ENCODE results near the gene ME2. TPM values are rescaled to one million over a fixed set of nuclear protein-coding genes. Genes with fewer than 3 reads are reported as not detected.

The ME2 gene
- total and polyA plus RNA-seq, 7 donors, result 40.2 to 75.1 (median 60.1) TPM

GRCh38 chr18:50982086-50982801 lies 103.3 kb downstream of the ME2 start:
- Histone ChIP-seq H3K27ac (peak overlapping the region in 2 of 4 donors; percentile 5), H3K4me3 (no peak overlapping the region), H3K4me1 (peaks cover 0 to 26% (median 13%) of the 10 kb centered on the region in 4 donors), H3K9me3 (peaks cover 0 to 3% (median 0%) of the 10 kb centered on the region in 4 donors), H3K36me3 (peaks cover 0 to 23% (median 5%) of the 10 kb centered on the region in 4 donors), H3K27me3 (no peaks in the 10 kb centered on the region)
- DNase-seq, result no peak
- TF ChIP-seq POLR2A (IDR thresholded peaks at IDR 0.05) (no peak), POLR2AphosphoS5 (IDR thresholded peaks at IDR 0.05) (no peak), EP300 (IDR thresholded peaks at IDR 0.05) (no peak), CTCF (IDR thresholded peaks at IDR 0.05) (no peak)
- WGBS, 2 donors, result 21 to 67% methylated on average over 8 of the region's 8 CpGs
- intact Hi-C loops (cut with DNase I), result no loop called here

DNA sequence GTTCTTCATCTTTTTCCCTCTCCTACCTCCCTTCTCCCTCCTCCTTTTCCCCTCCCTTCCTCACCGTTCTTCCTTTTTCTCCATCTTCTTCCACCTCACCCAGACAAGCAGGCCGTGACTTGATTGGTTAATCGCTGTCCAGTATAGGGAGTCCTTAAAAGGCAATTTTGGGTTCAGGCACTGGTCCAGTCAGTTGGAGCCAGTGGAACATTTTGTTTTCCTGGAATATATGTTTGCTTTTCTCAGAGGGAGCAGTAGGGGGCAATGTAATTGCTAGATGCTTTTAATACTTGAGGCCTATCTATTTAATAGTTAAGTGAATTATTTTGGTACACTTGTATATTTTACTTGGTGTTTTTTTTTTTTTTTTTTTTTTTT lies 103.9 kb downstream of the ME2 start:
- H3K36me3 ChIP-seq, result peaks cover 0 to 17% (median 3%) of the 10 kb centered on the region in 4 donors
- no peaks in the 10 kb centered on the region for H3K9me3 ChIP-seq
- no peak for DNase-seq
- H3K4me3 ChIP-seq, result no peak overlapping the region
- H3K27me3 ChIP-seq, result no peaks in the 10 kb centered on the region
- peak overlapping the region in 1 of 4 donors; percentile 5 for H3K27ac ChIP-seq
- TF ChIP-seq POLR2AphosphoS5 (IDR thresholded peaks at IDR 0.05), result no peak
- intact Hi-C loops (cut with DNase I), result no loop called here
- H3K4me1 ChIP-seq, result peaks cover 0 to 26% (median 15%) of the 10 kb centered on the region in 4 donors
- 24 to 80% methylated on average over 3 of the region's 3 CpGs for WGBS, 2 donors

- TF ChIP-seq CTCF (IDR thresholded peaks at IDR 0.05), result no peak
- no peak for TF ChIP-seq POLR2AphosphoS5 (IDR thresholded peaks at IDR 0.05)
- no peak for TF ChIP-seq POLR2A (IDR thresholded peaks at IDR 0.05)
- TF ChIP-seq EP300 (IDR thresholded peaks at IDR 0.05), result no peak
Measured at GRCh38 chr18:50986360-50987087, 107.6 kb downstream of the ME2 start.

GRCh38 chr18:50987261-50987660 lies 108.3 kb downstream of the ME2 start:
- no peak overlapping the region for H3K4me3 ChIP-seq
- 55 to 67% methylated on average over 2 of the region's 2 CpGs for WGBS, 2 donors
- DNase-seq, result no peak
- no peaks in the 10 kb centered on the region for H3K9me3 ChIP-seq
- H3K27ac ChIP-seq, result no peak overlapping the region
- TF ChIP-seq POLR2AphosphoS5 (IDR thresholded peaks at IDR 0.05) (no peak), EP300 (IDR thresholded peaks at IDR 0.05) (no peak), CTCF (IDR thresholded peaks at IDR 0.05) (no peak), POLR2A (IDR thresholded peaks at IDR 0.05) (no peak)
- intact Hi-C loops (cut with DNase I), result no loop called here
- H3K36me3 ChIP-seq, result peaks cover 0 to 7% (median 2%) of the 10 kb centered on the region in 4 donors
- no peaks in the 10 kb centered on the region for H3K27me3 ChIP-seq
- H3K4me1 ChIP-seq, result peaks cover 0 to 22% (median 12%) of the 10 kb centered on the region in 4 donors

More at GRCh38 chr18:50986360-50987087, 107.6 kb downstream of the ME2 start:
- Histone ChIP-seq H3K4me3 (no peak overlapping the region), H3K9me3 (no peaks in the 10 kb centered on the region), H3K27me3 (no peaks in the 10 kb centered on the region), H3K27ac (no peak overlapping the region), H3K4me1 (peaks cover 0 to 26% (median 15%) of the 10 kb centered on the region in 4 donors), H3K36me3 (peaks cover 0 to 7% (median 2%) of the 10 kb centered on the region in 4 donors)
- intact Hi-C loops (cut with DNase I), result no loop called here
- WGBS, 2 donors, result 90 to 95% methylated on average over 2 of the region's 2 CpGs
- no peak for DNase-seq

GRCh38 chr18:50989711-50990110 lies 110.8 kb downstream of the ME2 start:
- TF ChIP-seq POLR2A (IDR thresholded peaks at IDR 0.05) (no peak), CTCF (IDR thresholded peaks at IDR 0.05) (no peak), POLR2AphosphoS5 (IDR thresholded peaks at IDR 0.05) (no peak), EP300 (IDR thresholded peaks at IDR 0.05) (no peak)
- WGBS, 2 donors, result 87 to 93% methylated on average over 3 of the region's 3 CpGs
- Histone ChIP-seq H3K27me3 (no peaks in the 10 kb centered on the region), H3K27ac (no peak overlapping the region), H3K36me3 (peaks cover 0 to 7% (median under 1%) of the 10 kb centered on the region in 4 donors), H3K4me1 (peaks cover 0 to 16% (median 8%) of the 10 kb centered on the region in 4 donors), H3K9me3 (no peaks in the 10 kb centered on the region), H3K4me3 (no peak overlapping the region)
- no peak for DNase-seq
- intact Hi-C loops (cut with DNase I), result no loop called here
